DMS 273 (cell line): ENCODE measurements around the gene MMP25.

Experiments used
- DNase-seq: peaks from one replicate; lab custom pipeline; 2025; ENCODE audit not compliant: unreplicated experiment; lab: John Stamatoyannopoulos, UW

The MMP25 gene

DNA sequence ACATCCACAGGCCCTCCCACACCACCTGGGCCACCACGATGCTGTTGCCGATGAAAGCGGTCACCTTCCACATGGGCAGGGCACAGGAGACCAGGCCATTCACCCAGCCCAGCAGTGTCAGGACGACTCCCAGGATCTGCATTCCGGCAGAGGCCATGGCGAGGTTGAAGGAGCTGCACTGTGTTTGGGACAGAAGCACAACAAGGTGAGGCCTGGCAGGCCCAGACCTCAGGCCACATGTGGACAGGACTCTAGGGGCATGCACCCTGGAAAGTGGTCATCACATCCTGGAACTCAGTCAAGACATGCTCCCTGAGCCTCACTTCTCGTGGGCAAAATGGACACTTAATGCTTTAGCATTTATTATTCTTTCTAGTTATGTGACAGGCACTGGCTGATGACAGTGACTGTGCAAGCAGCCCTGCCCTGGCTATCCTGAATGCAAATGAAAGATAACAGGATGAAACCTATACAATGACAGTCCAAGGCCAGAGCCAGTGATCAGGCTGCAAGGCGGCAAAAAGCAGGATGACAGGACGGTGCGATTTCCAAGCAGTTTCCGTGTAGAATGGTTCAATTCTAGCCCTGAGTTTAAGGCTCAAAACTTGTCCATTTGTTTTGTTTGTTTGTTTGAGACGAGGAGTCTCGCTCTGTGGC is 30.4 kb upstream of the MMP25 start:
- DNase-seq: no peak

DNA sequence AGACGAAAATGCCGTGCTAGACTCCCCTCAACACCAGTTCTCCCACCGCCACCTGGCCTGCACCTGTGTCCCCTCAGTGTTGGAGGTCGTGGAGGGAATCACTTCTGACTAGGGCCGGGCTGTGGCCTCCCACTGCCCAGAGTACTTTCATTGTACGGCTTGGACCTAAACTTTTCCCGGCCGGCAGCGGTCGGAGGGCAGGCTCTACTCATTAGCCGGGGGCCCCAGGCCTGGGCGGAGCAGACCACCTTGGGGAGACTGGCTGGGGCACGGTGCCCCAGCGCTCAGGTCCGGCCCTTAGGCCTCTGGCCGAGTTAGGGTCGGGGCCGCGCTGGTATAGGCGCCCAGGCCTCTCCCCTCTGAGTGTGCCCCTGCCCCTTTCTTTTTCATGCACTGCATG is 29.0 kb upstream of the MMP25 start:
- no peak for DNase-seq

DNA sequence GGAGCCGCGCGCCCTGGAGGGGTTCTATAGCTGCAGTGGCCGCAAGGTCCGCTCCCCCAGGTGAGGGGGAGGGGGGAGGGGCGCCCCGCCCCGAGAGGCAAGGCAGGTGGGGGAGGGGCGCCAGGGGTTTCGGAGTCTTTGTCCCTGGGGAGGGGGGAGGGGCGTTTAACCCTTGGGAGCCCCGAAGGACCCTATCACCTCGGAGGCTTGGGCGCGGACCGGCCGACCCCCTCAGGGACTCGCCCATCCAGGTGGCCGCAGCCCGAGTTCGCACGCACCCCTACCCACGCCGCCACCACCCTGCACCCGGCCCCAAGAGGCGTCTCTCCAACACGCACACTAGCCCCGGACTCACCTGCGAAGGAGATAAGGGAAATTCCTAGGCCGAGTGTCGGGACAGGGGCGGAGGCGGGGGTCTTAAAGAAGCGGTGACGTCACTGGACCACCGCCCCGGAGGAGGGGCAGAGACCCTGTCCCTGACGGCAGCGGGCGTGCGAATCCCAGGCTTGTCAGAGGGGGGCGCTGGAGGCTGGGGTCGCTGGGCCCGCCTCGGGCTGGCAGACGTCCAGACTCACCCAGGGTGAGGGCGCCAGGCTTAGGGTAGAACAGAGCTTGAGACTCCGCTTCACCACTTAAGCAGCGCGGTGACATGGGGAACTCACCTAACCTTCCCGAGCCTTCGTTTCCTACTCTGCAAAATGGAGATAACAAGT is 28.4 kb upstream of the MMP25 start, which contains the start of gene CLDN6:
Gene CLDN6 (minus strand): TSS at position 390 of the 713 bp plus-strand sequence. CDS start 2,162 bp downstream, outside the sequence.
- peak; percentile 60 for DNase-seq

DNA sequence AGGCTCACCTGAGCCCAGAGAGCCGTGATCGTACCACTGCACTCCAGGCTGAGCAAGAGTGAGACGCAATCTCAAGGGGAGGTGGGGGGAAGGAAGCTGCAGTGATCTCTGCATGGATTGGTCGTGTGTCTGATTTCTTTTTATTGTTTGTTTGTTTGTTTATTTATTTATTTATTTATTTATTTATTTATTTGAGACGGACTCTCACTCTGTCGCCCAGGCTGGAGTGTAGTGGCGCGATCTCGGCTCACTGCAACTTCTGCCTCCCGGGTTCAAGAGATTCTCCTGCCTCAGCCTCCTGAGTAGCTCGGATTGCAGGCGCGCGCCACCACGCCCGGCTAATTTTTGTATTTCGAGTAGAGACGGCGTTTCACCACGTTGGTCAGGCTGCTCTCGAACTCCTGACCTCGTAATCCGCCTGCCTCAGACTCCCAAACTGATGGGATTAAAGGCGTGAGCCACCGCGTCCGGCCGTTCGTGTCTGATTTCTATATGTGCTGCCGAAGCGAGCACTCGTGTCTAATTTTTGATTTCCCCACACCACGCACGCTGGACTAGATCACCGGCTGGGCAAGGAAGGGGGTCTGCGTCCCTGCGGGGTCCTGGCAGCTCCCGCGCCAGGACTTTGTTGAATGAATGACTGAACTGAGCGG is 26.6 kb upstream of the MMP25 start:
- DNase-seq: no peak

DNA sequence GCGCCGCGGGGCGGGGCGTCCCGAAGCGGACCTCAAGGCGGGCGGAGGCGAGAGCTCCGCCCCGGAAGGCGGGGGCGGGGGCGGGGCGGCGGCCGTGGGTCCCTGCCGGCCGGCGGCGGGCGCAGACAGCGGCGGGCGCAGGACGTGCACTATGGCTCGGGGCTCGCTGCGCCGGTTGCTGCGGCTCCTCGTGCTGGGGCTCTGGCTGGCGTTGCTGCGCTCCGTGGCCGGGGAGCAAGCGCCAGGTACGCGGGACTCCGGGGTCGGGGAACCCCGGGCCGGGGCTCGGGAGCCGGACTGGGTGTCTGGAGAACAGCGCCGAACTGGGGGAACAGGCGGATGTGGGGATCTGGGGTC is 26.1 kb upstream of the MMP25 start, which contains the start of gene TNFRSF12A:
Gene TNFRSF12A (plus strand): TSS at position 122 of the 357 bp plus-strand sequence. CDS start 30 bp downstream, at position 152.
- peak; percentile 94 for DNase-seq

DNA sequence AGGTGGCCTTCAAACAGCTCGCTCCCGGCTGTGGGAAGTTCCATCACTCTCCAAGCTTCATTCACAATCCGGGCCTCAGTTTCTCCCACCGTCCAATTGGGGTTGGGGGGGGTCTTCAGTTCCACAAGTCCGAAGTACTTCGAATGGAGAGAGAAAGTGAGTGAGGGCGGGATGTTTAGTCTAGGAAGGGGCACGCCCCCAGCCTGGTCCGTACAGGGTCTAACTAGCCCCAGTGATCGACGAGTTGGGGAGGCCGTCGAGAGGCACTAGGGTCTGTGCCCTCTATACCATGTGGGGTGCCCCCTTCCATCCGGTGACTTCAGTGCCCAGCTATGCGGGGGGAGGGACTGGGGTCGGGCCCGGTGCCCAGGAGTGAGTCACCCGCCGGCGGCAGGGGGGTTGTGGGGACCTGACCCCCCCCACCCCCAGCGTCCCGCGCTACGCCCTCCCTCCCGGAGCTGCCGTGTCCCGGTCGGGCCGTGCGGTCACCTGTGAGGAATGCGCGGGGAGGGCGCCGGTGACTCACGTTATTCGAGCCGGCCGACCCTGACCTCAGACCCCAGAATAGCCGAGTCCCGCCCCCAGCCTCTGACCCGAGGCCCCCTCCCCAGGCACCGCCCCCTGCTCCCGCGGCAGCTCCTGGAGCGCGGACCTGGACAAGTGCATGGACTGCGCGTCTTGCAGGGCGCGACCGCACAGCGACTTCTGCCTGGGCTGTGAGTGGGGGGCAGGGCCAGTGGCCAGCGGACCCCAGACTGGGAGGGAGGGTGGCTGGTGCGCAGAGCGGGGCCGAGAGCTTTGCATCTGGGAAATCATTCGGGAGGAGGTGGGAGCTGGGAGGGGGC is 25.5 kb upstream of the MMP25 start:
- DNase-seq: peak; percentile 78

DNA sequence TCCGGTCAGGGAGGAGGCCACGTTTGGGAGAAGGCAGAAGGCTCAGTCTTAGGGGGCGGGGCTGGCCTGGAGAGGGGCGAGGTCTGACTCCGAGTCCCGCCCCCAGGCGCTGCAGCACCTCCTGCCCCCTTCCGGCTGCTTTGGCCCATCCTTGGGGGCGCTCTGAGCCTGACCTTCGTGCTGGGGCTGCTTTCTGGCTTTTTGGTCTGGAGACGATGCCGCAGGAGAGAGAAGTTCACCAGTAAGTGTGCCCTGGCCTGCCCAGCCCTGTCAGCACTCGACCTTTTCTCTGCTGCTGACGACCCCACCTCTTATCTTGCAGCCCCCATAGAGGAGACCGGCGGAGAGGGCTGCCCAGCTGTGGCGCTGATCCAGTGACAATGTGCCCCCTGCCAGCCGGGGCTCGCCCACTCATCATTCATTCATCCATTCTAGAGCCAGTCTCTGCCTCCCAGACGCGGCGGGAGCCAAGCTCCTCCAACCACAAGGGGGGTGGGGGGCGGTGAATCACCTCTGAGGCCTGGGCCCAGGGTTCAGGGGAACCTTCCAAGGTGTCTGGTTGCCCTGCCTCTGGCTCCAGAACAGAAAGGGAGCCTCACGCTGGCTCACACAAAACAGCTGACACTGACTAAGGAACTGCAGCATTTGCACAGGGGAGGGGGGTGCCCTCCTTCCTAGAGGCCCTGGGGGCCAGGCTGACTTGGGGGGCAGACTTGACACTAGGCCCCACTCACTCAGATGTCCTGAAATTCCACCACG is 24.7 kb upstream of the MMP25 start:
- peak; percentile 93 for DNase-seq

DNA sequence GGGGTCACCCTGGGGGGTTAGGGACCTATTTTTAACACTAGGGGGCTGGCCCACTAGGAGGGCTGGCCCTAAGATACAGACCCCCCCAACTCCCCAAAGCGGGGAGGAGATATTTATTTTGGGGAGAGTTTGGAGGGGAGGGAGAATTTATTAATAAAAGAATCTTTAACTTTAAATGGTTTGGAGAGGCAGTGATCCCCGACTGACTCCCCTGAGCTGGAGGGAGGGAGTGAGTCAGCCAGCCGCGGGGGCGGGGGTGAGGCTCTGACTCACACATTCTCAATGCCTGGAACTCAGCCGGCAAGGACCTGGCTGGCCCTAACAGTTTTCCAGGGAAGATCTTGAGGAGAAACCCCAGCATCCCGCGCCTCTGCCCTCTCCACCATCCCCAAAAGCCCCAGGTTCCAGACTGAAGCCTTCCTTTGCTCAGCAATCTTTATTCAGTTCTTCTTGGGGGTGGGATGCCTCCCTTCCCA is 24.1 kb upstream of the MMP25 start:
- peak; percentile 90 for DNase-seq

DNA sequence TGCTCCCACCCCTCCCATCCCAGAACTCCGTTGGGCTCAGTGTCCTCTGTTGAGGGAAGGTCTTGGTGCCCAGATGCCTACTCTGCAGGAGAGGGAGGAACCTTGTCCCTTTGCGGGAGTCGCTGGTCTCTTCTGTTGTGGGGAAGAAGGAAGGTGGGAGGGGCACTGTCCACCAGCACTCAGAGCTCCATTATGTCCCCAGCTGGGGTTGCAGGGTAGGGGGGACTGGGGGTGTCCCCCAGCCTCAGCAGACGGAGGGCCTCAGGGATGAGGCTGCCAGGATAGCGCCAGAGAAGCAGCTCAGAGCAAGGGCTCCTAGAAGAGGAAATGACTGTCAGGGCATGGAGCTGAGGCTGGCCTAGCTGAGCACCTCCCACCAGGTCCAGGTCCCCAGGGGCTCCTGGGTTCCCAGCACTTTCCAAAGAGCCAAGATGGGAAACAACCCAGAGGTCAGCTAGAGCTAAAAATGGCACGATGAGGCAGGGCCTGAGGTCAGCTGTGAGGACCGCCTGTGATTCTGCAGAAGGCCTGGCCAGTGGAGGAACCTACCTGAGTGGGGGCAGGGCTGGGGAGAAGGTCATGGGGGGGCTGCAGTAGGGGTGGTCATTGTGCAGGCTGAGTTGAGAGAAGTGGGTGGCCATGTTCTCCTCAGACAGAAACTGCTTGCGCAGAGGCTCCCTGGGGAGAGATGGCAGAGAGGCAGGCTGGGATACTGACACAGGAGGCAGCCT is 23.5 kb upstream of the MMP25 start:
- no peak for DNase-seq

DNA sequence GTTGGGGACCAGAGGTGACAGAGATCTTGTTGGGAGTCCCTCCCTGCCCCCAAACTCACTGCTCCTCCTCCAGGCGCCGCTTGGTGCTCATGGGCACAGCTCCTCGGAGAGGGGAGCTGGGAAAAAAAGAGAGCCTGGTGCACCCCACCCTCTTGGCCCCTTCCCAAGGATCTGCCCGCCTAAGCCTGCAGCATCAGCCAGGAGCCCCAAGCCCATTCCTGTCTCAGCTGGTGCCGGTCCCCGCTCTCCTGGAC is 23.0 kb upstream of the MMP25 start:
- DNase-seq: peak; percentile 78

DNA sequence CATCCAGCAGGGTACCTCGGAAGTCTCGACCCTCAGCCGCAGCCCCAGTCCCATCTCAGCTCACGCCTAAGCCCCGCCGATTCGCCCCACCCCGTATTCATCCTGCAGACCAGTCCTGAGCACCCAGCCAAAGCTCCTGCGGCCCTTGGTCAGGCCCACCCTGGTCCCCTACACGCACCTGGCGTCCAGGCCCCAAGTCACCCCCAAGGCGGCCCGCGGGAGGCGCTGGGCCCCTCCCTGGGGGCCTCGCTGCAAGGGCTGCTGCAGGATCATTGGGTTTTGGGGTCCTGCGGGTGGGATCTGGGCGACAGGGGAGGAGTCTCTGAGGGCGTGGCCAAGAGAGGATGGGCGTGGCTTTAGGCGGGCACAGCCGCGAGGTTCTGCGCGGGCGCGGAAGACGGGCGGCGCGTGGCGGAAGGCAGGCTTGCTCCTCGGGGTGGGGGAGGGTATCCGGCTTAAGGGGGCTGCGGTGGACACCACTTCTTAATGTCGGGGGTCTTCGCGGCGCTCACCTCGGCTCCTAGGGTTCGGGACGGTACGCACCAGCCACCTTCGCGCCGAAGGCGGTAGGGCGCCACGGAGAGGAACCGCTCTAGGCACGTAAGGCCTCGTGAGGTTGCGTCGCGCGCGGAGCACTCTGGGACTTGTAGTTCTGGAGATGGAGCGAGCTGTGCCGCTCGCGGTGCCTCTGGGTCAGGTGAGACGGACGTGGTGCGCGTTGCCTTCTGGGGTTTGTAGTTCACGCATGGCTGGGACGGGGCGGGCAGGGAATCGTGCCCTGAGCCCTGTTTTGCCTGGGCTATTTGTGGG is 22.5 kb upstream of the MMP25 start, which contains the start of the genes HCFC1R1 and THOC6:
Gene HCFC1R1 (minus strand): TSS at position 274 of the 810 bp plus-strand sequence. CDS start 1 bp downstream, at position 273.
Gene THOC6 (plus strand): TSS at position 367 of the 810 bp plus-strand sequence. CDS start 292 bp downstream, at position 659.
- DNase-seq: peak; percentile 99

DNA sequence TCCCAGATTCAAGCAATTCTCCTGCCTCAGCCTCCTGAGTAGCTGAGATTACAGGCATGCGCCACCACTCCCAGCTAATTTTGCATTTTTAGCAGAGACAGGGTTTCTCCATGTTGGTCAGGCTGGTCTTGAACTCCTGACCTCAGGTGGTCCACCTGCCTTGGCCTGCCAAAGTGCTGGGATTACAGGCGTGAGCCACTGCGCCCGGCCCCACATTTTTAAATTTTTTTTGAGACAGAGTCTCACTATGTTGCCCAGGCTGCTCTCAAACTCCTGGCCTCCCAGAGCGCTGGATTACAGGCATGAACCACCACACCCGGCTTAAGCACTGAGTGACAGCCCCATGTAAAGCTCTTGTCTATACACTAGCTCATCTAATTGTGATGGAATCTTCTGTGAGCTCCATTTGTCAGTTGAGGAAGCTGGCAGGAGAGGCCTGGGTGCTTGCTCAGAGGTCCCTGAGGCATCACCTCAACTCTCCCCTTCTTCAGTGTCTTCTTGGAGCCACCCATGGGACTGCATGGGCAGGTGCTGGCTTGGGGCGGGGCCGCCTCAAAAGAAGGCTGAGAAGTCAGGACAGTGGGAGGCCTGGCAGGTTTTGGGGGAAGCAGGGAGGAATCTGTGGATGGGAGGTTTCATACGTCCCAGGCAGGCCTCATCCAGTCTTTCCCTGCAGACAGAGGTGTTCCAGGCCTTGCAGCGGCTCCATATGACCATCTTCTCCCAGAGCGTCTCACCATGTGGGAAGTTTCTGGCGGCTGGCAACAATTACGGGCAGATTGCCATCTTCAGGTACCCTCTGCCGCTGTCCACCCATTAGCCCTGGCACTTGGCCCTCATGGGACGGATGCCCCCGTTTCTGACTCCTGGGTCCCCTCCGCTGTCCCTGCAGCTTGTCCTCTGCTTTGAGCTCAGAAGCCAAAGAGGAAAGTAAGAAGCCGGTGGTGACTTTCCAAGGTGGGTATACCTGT is 21.0 kb upstream of the MMP25 start:
- no peak for DNase-seq

DNA sequence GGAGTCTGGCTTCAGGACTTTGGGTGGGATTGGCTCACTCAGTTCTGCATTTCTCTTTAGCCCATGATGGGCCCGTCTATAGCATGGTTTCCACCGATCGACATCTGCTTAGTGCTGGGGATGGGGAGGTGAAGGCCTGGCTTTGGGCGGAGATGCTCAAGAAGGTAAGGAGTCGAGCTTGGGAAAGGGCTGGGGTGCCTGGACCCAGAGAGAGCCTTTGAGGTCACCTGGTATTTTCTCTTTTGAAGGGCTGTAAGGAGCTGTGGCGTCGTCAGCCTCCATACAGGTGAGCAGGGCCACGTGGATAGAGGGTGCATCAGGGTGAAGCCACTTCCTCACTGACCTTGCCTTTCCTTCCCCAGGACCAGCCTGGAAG is 20.4 kb upstream of the MMP25 start:
- no peak for DNase-seq

DNA sequence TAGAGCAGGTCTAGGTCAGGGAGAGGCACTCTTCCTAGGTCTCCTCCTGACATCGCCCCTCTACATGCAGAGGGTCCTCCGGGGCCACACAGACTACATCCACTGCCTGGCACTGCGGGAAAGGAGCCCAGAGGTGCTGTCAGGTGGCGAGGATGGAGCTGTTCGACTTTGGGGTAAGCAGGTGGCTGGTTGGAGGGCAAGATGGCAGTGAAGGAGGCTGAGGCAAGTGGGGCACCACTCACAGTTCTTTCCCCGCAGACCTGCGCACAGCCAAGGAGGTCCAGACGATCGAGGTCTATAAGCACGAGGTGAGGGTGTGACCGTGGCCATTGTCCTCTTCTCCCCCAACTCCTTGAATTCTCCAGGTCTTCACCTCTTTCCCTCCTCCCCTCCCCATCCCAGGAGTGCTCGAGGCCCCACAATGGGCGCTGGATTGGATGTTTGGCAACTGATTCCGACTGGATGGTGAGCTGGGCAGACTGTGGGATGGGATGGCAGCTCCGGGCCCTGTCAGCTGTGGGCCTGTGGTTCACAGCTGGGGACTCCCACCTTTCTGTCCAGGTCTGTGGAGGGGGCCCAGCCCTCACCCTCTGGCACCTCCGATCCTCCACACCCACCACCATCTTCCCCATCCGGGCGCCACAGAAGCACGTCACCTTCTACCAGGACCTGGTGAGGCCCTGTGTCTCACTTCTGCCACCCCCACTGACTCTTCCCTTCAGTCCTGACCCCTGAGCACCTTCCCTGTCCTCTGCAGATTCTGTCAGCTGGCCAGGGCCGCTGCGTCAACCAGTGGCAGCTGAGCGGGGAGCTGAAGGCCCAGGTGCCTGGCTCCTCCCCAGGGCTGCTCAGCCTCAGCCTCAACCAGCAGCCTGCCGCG is 19.5 kb upstream of the MMP25 start:
- DNase-seq: no peak

DNA sequence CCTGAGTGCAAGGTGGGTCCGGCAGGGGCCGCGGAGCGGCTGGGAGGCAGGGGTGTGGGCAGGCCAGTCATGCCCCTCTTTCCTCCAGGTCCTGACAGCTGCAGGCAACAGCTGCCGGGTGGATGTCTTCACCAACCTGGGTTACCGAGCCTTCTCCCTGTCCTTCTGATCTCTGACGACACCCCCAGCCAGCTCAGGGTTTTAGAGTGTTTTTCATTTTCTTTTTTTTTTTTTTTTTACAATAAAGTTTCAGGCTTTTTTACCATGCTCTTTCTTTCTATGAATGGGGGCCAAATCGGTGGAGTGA is 18.9 kb upstream of the MMP25 start:
- DNase-seq: no peak

DNA sequence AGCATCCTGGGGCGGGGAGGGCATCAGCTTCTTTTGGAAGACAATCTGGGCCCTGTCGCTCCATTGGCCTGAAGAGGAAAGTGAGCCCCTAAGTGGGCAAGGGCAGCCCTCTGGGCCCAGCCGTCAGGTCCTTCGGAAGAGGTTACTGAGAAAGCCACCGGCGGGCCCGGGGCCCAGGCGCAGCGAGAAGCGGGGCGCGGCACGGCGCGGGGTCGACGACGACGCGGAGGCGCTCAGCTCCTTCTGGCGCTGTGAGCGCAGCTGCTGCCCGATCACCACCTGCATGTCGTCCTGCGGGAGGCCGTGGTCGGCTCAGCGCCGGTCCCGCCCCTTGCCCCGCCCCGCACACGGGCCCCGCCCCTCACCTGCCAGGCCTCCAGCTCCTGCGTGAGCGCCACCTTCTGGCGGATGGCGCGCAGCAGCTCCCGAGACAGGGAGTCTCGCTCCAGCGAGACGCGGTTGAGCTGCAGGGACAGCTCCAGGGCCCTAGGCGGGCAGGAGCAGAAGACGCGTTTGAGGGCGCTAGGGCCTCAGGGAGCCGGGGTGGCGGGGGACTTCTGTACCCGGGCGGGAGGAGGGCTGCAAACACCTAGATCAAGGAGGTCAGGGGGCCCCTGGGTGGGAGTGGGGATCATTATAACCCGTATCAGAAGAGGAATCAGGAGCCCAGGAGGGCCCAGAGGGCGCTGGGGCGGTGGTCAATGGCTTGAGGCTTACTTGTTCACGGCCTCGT is 18.2 kb upstream of the MMP25 start:
- DNase-seq: peak; percentile 96
